ENCODE results near the gene VWA2. TPM values are rescaled to one million over a fixed set of nuclear protein-coding genes. Genes with fewer than 3 reads are reported as not detected.

VWA2 gene
- total RNA-seq, 6 experiments from 2014 or later, result 0.07 TPM; not detected in 5

GRCh38 chr10:114323023-114323422 lies 84.0 kb downstream of the VWA2 start:
- no peaks in the 10 kb centered on the region for H3K9me3 Mint-ChIP-seq
- peaks cover 55% of the 10 kb centered on the region for H3K27me3 Mint-ChIP-seq (ENCODE audit: insufficient read depth)
- DNase-seq, result peak; percentile 7
- H3K36me3 Mint-ChIP-seq (ENCODE audit: low read depth), result no peaks in the 10 kb centered on the region
- peaks cover 14% of the 10 kb centered on the region; the same call in 1 of the 2 replicates for H3K4me1 Mint-ChIP-seq (ENCODE audit: low read depth)
- H3K27ac Mint-ChIP-seq, result no peak overlapping the region
- H3K4me3 Mint-ChIP-seq, result no peak overlapping the region
- TF ChIP-seq, protein P1, sequence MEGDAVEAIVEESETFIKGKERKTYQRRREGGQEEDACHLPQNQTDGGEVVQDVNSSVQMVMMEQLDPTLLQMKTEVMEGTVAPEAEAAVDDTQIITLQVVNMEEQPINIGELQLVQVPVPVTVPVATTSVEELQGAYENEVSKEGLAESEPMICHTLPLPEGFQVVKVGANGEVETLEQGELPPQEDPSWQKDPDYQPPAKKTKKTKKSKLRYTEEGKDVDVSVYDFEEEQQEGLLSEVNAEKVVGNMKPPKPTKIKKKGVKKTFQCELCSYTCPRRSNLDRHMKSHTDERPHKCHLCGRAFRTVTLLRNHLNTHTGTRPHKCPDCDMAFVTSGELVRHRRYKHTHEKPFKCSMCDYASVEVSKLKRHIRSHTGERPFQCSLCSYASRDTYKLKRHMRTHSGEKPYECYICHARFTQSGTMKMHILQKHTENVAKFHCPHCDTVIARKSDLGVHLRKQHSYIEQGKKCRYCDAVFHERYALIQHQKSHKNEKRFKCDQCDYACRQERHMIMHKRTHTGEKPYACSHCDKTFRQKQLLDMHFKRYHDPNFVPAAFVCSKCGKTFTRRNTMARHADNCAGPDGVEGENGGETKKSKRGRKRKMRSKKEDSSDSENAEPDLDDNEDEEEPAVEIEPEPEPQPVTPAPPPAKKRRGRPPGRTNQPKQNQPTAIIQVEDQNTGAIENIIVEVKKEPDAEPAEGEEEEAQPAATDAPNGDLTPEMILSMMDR (IDR thresholded peaks at IDR 0.05), result no peak

- TF ChIP-seq, protein P1 (IDR thresholded peaks at IDR 0.05), result no peak
- H3K36me3 Mint-ChIP-seq (ENCODE audit: low read depth), result no peaks in the 10 kb centered on the region
- H3K4me3 Mint-ChIP-seq, result no peak overlapping the region
- peaks cover 14% of the 10 kb centered on the region; the same call in 1 of the 2 replicates for H3K4me1 Mint-ChIP-seq (ENCODE audit: low read depth)
- no peaks in the 10 kb centered on the region for H3K9me3 Mint-ChIP-seq
- DNase-seq, result no peak
- peaks cover 34% of the 10 kb centered on the region for H3K27me3 Mint-ChIP-seq (ENCODE audit: insufficient read depth)
- no peak overlapping the region for H3K27ac Mint-ChIP-seq
Observed at GRCh38 chr10:114326795-114327194, 87.7 kb downstream of the VWA2 start.

DNA sequence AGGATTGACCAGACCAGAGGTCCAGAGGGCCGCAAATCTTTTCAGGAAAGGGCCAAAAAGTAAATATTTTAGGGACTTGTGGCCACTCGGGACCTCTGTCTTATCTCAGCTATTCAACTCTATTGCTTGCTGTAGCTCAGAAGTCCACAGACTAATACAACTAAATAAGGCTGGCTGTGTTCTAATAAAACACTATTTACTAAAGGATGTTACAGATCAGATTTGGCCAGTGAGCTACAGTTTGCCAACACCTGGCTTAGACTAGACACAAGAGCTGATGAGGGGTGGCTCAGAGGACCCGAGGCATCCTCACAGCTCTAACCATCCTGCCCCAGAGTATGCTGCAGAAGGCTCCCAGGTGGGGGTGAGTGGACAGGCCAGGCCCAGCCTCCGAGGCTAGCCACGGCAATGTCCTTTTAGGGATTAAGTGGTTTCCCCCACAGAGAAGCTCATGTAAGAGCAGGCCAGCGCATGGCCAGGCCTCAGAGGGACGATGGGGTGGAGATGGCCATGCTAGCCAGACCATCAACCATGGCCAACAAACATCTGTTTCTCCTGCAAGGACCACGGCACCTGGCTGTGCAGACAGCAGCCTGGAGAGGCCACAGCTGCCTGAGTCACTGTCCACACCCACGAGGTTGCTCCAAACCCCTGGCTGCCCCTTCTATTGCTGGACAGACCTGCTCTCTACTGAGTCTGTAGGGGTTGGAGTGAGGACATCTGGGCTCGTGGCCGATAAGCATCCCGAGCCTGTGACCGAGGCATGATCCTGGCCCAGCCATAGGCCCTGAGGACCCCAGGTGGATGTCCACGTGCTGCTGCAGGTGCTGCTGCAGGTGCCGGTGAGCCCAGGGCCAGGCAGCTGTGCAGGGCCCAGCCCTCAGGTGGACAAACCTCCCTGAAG lies 88.7 kb downstream of the VWA2 start:
- no peak overlapping the region for H3K27ac Mint-ChIP-seq
- H3K4me1 Mint-ChIP-seq (ENCODE audit: low read depth), result peaks cover 6% of the 10 kb centered on the region; the same call in 1 of the 2 replicates
- TF ChIP-seq, protein P1 (IDR thresholded peaks at IDR 0.05), result no peak
- peaks cover 27% of the 10 kb centered on the region for H3K27me3 Mint-ChIP-seq (ENCODE audit: insufficient read depth)
- H3K4me3 Mint-ChIP-seq, result no peak overlapping the region
- no peaks in the 10 kb centered on the region for H3K9me3 Mint-ChIP-seq
- no peak for DNase-seq
- no peaks in the 10 kb centered on the region for H3K36me3 Mint-ChIP-seq (ENCODE audit: low read depth)

GRCh38 chr10:114328441-114328812 lies 89.4 kb downstream of the VWA2 start:
- Mint-ChIP-seq H3K4me1 (ENCODE audit: low read depth) (no peaks in the 10 kb centered on the region), H3K36me3 (ENCODE audit: low read depth) (no peaks in the 10 kb centered on the region), H3K27me3 (ENCODE audit: insufficient read depth) (peaks cover 29% of the 10 kb centered on the region), H3K4me3 (no peak overlapping the region), H3K9me3 (no peaks in the 10 kb centered on the region), H3K27ac (no peak overlapping the region)
- TF ChIP-seq, protein P1 (IDR thresholded peaks at IDR 0.05), result no peak
- no peak for DNase-seq

DNA sequence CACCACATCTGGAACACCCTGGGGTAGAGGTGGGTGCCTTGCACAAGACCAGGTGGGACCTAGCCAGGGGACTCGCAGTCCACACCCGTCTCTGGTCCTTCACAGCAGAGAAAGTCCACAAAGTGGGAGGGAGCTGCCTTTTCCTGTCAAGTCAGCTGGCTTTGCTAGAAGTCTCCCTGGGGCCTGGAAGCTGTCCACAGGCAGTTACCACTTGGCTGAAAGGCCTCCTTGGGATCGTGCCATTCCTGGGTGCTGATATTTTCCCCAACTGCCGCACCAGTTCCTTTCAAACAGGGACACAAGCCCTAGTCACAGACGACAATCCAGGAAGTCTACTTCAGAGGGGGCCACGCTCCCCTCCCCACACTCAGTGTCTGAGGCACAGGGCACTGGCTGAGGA lies 89.8 kb downstream of the VWA2 start:
- H3K36me3 Mint-ChIP-seq (ENCODE audit: low read depth), result no peaks in the 10 kb centered on the region
- H3K27ac Mint-ChIP-seq, result no peak overlapping the region
- TF ChIP-seq, protein P1 (IDR thresholded peaks at IDR 0.05), result no peak
- no peaks in the 10 kb centered on the region for H3K9me3 Mint-ChIP-seq
- no peaks in the 10 kb centered on the region for H3K4me1 Mint-ChIP-seq (ENCODE audit: low read depth)
- H3K27me3 Mint-ChIP-seq (ENCODE audit: insufficient read depth), result peaks cover 32% of the 10 kb centered on the region
- H3K4me3 Mint-ChIP-seq, result no peak overlapping the region
- no peak for DNase-seq

Data from HFFc6 (cell line).